Colonic mucosa (tissue), 4 donors: ENCODE data around the gene SH2D1B. TPM values are rescaled to one million over a fixed set of nuclear protein-coding genes. Genes with fewer than 3 reads are reported as not detected.
"Not testable (repeated sequence)": the region's sequence is repeated elsewhere in the genome, so short reads cannot be mapped to it uniquely, and the experiment has no call there.

Source experiments
- DNase-seq: peaks from one replicate; pipeline ENCODE4 v3.0.0-alpha.2; 2020
- H3K27ac ChIP-seq: fragments of 200-600 bp; one replicate; pipeline ENCODE4 v1.8.0; 2021
- H3K27me3 ChIP-seq: fragments of 200-600 bp; one replicate; pipeline ENCODE4 v1.8.0; 2021
- H3K36me3 ChIP-seq: fragments of 200-600 bp; one replicate; pipeline ENCODE4 v1.8.0; 2021
- H3K4me1 ChIP-seq: fragments of 200-600 bp; one replicate; pipeline ENCODE4 v1.8.0; 2021; ENCODE audit warnings: mild to moderate bottlenecking
- H3K4me3 ChIP-seq: fragments of 200-600 bp; one replicate; pipeline ENCODE4 v1.8.0; 2021
- H3K9ac ChIP-seq, 2 donors: one replicate each; pipeline ENCODE4 v1.7.0; 2013; ENCODE audit warnings: control low read depth in 2 of 2, low read depth in 2 of 2, low read length in 2 of 2
- H3K9me3 ChIP-seq: fragments of 200-600 bp; one replicate; pipeline ENCODE4 v1.8.0; 2021
- intact Hi-C: fragments of 100-400 bp; cut with DNase I; formaldehyde crosslinking; loops from one replicate; pipeline ENCODE4 v1.14.1; 2022
- total RNA-seq, 2 donors: library from RNA; stranded (reverse); fragmentation: NEBNext Ultra II Directional in 1 of 2; extraction: Animal tissue kit (Norgen Biotek cat#: 25700) in 1 of 2; gene quantifications; one replicate each; pipeline ENCODE4 v1.2.1, GENCODE V29; 2021
- TF ChIP-seq, protein P1 (sequence below): fragments of 200-600 bp; IDR thresholded peaks from one replicate; pipeline ENCODE4 v1.8.0; 2022; ENCODE audit warnings: antibody characterized with exemption, mild to moderate bottlenecking
- donor health status: healthy.
- donor health status: DM: no; HTN: no; CAD: no.
- donor health status: DM: no; HTN: no; CAD: no.

The SH2D1B gene
- total RNA-seq, 2 donors from 2014 or later, result 0.27 to 0.69 TPM

GRCh38 chr1:162430583-162430982, 18.6 kb upstream of the SH2D1B start:
- H3K9me3 ChIP-seq, result no peaks in the 10 kb centered on the region
- intact Hi-C loops, result no loop called here
- no peaks in the 10 kb centered on the region for H3K36me3 ChIP-seq
- H3K4me1 ChIP-seq, result no peaks in the 10 kb centered on the region
- H3K9ac ChIP-seq, result no peak overlapping the region
- TF ChIP-seq, protein P1, sequence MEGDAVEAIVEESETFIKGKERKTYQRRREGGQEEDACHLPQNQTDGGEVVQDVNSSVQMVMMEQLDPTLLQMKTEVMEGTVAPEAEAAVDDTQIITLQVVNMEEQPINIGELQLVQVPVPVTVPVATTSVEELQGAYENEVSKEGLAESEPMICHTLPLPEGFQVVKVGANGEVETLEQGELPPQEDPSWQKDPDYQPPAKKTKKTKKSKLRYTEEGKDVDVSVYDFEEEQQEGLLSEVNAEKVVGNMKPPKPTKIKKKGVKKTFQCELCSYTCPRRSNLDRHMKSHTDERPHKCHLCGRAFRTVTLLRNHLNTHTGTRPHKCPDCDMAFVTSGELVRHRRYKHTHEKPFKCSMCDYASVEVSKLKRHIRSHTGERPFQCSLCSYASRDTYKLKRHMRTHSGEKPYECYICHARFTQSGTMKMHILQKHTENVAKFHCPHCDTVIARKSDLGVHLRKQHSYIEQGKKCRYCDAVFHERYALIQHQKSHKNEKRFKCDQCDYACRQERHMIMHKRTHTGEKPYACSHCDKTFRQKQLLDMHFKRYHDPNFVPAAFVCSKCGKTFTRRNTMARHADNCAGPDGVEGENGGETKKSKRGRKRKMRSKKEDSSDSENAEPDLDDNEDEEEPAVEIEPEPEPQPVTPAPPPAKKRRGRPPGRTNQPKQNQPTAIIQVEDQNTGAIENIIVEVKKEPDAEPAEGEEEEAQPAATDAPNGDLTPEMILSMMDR, result no peak
- no peak for DNase-seq
- H3K27ac ChIP-seq, result no peak overlapping the region
- no peak overlapping the region for H3K4me3 ChIP-seq
- H3K27me3 ChIP-seq, result no peaks in the 10 kb centered on the region

DNA sequence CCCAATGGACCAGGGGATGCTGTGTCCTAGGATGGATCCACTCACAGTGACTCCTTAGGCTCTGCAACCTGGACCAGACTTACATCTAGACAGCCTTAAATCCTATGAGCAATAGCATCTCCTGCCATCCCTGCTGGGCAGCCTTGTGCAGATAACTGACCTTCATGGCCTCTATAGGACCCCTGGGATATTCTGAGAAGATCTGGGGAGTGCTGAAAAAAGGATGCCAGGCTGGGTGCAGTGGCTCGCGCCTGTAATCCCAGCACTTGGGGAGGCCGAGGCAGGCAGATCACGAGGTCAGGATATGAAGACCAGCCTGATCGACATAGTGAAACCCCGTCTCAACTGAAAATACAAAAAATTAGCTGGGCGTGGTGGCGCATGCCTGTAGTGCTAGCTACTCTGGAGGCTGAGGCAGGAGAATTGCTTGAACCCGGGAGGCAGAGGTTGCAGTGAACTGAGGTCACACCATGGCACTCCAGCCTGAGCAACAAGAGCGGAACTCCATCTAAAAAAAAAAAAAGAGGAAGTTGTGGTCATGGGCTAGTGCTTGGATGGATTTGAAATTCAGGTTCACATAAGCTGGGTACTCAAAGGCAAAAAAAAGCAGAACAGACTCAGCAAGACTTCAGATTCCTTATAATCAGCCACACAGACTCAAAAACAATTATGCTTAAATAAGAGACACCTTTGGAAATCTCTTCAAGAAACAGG, 10.9 kb upstream of the SH2D1B start:
- TF ChIP-seq, protein P1, result no peak
- H3K4me3 ChIP-seq, result no peak overlapping the region
- no peaks in the 10 kb centered on the region for H3K4me1 ChIP-seq
- H3K27ac ChIP-seq, result no peak overlapping the region
- no peak overlapping the region for H3K9ac ChIP-seq
- no peaks in the 10 kb centered on the region for H3K27me3 ChIP-seq
- DNase-seq, result no peak
- H3K9me3 ChIP-seq, result no peaks in the 10 kb centered on the region
- no peaks in the 10 kb centered on the region for H3K36me3 ChIP-seq
- intact Hi-C loops, result no loop called here

DNA sequence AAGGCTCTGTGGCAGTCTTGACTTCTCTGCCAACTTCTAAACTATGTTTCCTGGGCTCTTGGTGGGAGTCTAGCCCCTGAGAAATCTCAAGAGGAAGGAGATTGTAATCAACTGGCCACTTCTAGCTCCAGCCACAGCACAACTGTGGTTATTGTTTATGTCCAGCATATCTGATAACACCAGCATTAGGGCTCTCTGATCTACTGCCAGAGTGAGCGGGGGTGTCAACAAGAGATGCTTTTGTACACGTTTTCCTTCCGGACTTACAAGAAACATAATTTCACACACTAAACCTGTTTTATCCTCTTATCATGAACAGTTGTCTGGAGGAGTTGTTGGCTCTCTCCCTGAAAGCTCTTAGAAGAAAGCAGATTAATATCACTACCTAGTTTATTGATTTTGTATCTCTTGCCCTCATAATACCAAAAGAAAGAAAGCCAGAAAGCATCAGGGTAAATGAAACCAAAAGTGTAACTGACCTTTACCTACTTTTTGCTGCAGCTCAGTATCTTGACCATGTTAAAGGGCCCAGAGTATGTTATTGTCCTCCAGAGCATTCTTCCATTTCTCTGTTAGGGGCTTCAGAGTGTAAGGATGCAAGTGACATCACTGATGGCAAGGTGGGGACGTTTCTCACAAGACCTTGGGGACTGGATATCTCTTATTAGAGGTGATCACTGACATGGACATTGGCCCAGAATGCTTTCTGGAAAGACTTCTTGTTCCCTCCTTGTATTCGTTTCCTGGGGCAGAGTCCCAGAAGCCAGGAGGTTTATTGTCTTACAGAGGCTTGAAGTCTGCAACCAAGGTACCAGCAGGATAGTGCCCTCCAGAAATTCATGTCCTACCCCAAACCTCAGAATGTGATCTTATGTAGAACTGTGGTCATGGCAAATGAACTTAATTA, 9.6 kb upstream of the SH2D1B start:
- peak; percentile 27 for DNase-seq
- peak overlapping the region; percentile 50 for H3K27ac ChIP-seq
- H3K9ac ChIP-seq, result peak overlapping the region in 1 of 2 donors; percentile 2
- H3K27me3 ChIP-seq, result no peaks in the 10 kb centered on the region
- no peaks in the 10 kb centered on the region for H3K4me1 ChIP-seq
- H3K36me3 ChIP-seq, result no peaks in the 10 kb centered on the region
- intact Hi-C loops, result no loop called here
- H3K4me3 ChIP-seq, result peak overlapping the region; percentile 6
- H3K9me3 ChIP-seq, result no peaks in the 10 kb centered on the region
- TF ChIP-seq, protein P1, result no peak

DNA sequence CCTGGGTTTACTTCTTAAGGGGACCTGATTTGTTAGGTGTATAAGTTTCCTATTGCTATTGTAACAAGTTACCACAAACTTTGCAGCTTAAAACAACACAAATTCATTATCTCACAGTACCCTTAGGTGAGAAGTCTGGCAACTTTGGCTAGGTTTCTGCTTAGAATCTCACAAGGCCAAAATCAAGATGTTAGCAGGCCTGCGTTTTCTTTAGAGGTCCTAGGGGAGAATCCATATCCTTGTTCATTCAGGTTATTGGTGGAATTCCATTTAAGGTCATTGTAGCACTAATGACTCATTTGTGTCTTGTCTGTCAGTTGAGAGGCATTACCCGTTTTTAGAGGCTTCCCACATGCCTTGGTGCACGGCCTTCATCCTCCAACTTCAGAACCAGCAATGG, 8.2 kb upstream of the SH2D1B start:
- Histone ChIP-seq H3K27ac (peak overlapping the region; percentile 59), H3K9ac (peak overlapping the region in 1 of 2 donors; percentile 40), H3K27me3 (no peaks in the 10 kb centered on the region), H3K4me1 (no peaks in the 10 kb centered on the region), H3K36me3 (no peaks in the 10 kb centered on the region), H3K4me3 (no peak overlapping the region), H3K9me3 (no peaks in the 10 kb centered on the region)
- TF ChIP-seq, protein P1, result no peak
- no peak for DNase-seq
- intact Hi-C loops, result no loop called here

DNA sequence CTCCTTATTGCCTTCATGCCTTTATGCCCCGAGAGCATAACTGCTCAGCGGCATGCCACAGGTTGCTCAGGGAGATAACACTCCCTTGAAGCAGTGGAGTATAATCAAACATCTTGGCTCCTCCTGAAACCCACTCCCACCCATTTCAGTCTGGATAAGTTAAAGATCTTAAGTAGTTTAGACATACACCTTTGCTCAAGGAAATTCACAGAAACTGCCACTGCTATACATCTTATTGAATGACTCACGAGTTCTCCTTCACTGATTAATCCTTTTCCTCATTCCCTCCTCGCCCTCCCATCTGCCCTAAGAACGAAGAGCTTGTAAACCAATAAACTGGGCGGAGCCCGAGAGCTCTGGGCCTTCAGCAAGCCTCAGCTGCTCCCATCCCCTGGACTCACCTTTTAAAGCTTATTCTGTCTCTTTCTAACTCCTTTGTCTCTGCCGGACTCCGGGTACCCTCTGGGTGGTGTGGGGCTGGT, 7.6 kb upstream of the SH2D1B start:
- H3K4me3 ChIP-seq, H3K36me3 ChIP-seq, intact Hi-C loops, H3K9me3 ChIP-seq, H3K27me3 ChIP-seq, H3K4me1 ChIP-seq: not testable (repeated sequence)
- DNase-seq, result peak; percentile 83
- Histone ChIP-seq H3K9ac (peak overlapping the region in 1 of 2 donors; percentile 40), H3K27ac (peak overlapping the region; percentile 80)

DNA sequence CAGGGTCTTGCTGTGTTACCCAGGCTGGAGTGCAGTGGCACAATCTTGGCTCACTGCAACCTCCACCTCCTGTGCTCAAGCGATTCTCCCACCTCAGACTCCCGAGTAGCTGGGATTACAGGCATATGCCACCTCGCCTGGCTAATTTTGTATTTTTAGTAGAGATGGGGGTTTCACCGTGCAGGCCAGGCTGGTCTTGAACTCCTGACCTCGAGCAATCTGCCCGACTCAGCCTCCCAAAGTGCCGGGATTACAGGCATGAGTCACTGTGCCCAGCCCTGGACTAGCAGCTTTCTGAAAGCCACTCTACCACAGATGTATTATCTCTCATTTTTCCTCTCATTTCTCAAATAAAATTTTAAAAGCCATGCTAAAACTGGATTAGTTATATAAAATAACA, 6.6 kb upstream of the SH2D1B start:
- DNase-seq, result peak; percentile 42
- intact Hi-C loops, H3K36me3 ChIP-seq, H3K27me3 ChIP-seq, H3K4me3 ChIP-seq, H3K4me1 ChIP-seq, H3K9ac ChIP-seq, H3K9me3 ChIP-seq: not testable (repeated sequence)
- peak overlapping the region; percentile 80 for H3K27ac ChIP-seq
